ENCODE measurements around the gene FUZ.

DNA sequence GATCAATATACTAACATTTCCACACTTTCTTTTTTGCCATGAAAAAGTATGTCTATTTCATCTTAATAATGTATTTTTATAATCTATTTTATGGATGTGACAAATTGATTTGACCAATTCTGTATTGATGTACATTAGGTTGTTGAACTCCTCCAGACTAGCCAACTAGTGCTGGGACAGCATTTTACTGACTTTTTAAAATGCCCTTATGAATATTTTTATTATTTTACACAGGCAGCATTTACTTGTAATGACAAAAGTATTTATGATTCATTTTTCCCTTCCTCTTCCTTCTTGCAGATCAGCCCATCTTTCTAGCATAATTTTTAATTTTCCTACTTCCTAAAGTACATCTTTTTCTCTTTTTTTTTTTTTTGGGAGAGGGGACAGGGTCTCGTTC, 918 bp upstream of the FUZ start:
- TF ChIP-seq GATA2 (CRISPR knock-in tag; IDR thresholded peaks at IDR 0.05) (no peak), RFX5 (IDR thresholded peaks at IDR 0.05; ENCODE audit: low read length) (no peak)

Measured in SK-N-SH (cell line).